ENCODE measurements around the gene THAP5. TPM values are rescaled to one million over a fixed set of nuclear protein-coding genes. Genes with fewer than 3 reads are reported as not detected.

Gene THAP5
- polyA plus RNA-seq, 1 of the 3 experiments (the other 2 are of a cell fraction), result 4.2 TPM

DNA sequence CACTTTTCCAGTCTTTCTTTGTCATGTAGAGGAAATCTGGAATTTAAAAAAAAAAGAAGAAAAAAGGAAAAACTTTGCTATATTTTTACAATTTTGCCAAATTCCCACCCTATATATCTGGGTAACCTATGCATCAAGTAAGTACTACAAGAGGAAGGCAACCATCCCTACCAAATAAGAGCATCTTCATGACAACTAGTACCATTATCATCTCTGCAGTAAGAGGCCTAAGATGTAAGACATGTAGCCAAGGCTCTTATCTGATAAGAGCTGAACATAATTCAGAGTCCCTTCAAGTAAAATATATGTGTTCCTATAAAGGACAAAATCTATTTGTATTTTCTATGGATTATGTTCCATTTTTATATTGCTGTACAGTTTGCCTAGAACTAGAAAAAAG, 3.5 kb downstream of the THAP5 start:
- POLR2A ChIA-PET, result no interaction called here
- H4K20me1 ChIP-seq (ENCODE audit: insufficient read depth), result no peaks in the 10 kb centered on the region; the same call in 1 of the 2 replicates
- TF ChIP-seq ZBTB33 (IDR thresholded peaks at IDR 0.05; ENCODE audit: borderline replicate concordance, low read depth) (no peak), NFIC (IDR thresholded peaks at IDR 0.05; ENCODE audit: borderline replicate concordance) (no peak), EP300 (IDR thresholded peaks at IDR 0.05; ENCODE audit: borderline replicate concordance in 1 of 2, low read depth in 1 of 2, low read length in 1 of 2) (no peak), SIN3A (IDR thresholded peaks at IDR 0.05; ENCODE audit: borderline replicate concordance, low read depth, low read length) (no peak), FOXM1 (IDR thresholded peaks at IDR 0.05; ENCODE audit: low read depth) (no peak), GATA2 (CRISPR knock-in tag; IDR thresholded peaks at IDR 0.05) (no peak), GABPA (IDR thresholded peaks at IDR 0.05; ENCODE audit: low read depth) (no peak), YY1 (IDR thresholded peaks at IDR 0.05; ENCODE audit: low read depth) (no peak), TCF12 (IDR thresholded peaks at IDR 0.05) (no peak), ELF1 (IDR thresholded peaks at IDR 0.05) (no peak), MEF2A (IDR thresholded peaks at IDR 0.05; ENCODE audit: borderline replicate concordance, low read depth) (no peak), POLR2AphosphoS5 (IDR thresholded peaks at IDR 0.05; ENCODE audit: low read depth, low read length) (no peak), NRF1 (IDR thresholded peaks at IDR 0.05; ENCODE audit: low read depth, low read length) (no peak), TAF1 (IDR thresholded peaks at IDR 0.05; ENCODE audit: borderline replicate concordance, low read depth, low read length) (no peak), MAX (IDR thresholded peaks at IDR 0.05; ENCODE audit: low read depth) (no peak), EZH2phosphoT487 (IDR thresholded peaks at IDR 0.05; ENCODE audit: borderline replicate concordance, low read depth) (no peak)
- TF ChIP-seq, protein P1, sequence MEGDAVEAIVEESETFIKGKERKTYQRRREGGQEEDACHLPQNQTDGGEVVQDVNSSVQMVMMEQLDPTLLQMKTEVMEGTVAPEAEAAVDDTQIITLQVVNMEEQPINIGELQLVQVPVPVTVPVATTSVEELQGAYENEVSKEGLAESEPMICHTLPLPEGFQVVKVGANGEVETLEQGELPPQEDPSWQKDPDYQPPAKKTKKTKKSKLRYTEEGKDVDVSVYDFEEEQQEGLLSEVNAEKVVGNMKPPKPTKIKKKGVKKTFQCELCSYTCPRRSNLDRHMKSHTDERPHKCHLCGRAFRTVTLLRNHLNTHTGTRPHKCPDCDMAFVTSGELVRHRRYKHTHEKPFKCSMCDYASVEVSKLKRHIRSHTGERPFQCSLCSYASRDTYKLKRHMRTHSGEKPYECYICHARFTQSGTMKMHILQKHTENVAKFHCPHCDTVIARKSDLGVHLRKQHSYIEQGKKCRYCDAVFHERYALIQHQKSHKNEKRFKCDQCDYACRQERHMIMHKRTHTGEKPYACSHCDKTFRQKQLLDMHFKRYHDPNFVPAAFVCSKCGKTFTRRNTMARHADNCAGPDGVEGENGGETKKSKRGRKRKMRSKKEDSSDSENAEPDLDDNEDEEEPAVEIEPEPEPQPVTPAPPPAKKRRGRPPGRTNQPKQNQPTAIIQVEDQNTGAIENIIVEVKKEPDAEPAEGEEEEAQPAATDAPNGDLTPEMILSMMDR (IDR thresholded peaks at IDR 0.05), result no peak

More for the DNA sequence above, 3.5 kb downstream of the THAP5 start:
- Histone ChIP-seq H3K9me2 (no peaks in the 10 kb centered on the region), H2AFZ (ENCODE audit: low read depth) (no peak overlapping the region), H3K36me3 (replicated peaks in 1 of 2; ENCODE audit: control insufficient read depth in 1 of 2, insufficient read depth in 2 of 2, low read length in 1 of 2) (peaks cover 34 to 35% of the 10 kb centered on the region in 2 experiments), H3F3A (replicated peaks; ENCODE audit: insufficient read depth) (peaks cover 15% of the 10 kb centered on the region), H3K27me3 (ENCODE audit: insufficient read depth) (no peaks in the 10 kb centered on the region), H3K4me2 (no peak overlapping the region), H3K9ac (no peak overlapping the region), H3K9me3 (no peaks in the 10 kb centered on the region), H3K27ac (ENCODE audit: low read depth in 2 of 2, low read length in 1 of 2) (no peak overlapping the region), H3K79me2 (ENCODE audit: insufficient read depth) (peaks cover 67% of the 10 kb centered on the region), H3K4me3 (ENCODE audit: low read depth in 2 of 2, low read length in 1 of 2) (no peak overlapping the region), H3K4me1 (ENCODE audit: control insufficient read depth in 1 of 2, insufficient read depth in 2 of 2, low read depth in 1 of 2, low read length in 1 of 2) (peaks cover 10 to 21% of the 10 kb centered on the region in 2 experiments; a peak in 3 of 4 replicates)
- CTCF ChIA-PET, result no interaction called here
- DNase-seq, result no peak
